Measurements from ENCODE around the gene FHAD1.

- TF ChIP-seq POLR2A (IDR thresholded peaks at IDR 0.05) (peak; percentile 91 to 97), CTCF (IDR thresholded peaks at IDR 0.05) (peak in 2 of 6 experiments; percentile 3 to 8)
Observed at GRCh38 chr1:15409388-15410222, 162.6 kb downstream of the FHAD1 start, which contains the start of gene EFHD2.

All from Peyer's patch (tissue), 4 donors.